Mesodermal cell (in vitro differentiated cells): Measurements from ENCODE around the gene GPNMB.

Source experiments
- H3K27ac ChIP-seq: 2 replicates; pipeline ENCODE4 v1.7.0; 2013; ENCODE audit warnings: mild to moderate bottlenecking, low read depth, low read length, moderate library complexity; ENCODE audit not compliant: severe bottlenecking
- H3K36me3 ChIP-seq: 2 replicates; pipeline ENCODE4 v1.7.1; 2013; ENCODE audit warnings: mild to moderate bottlenecking, low read length, moderate library complexity; ENCODE audit not compliant: control insufficient read depth, insufficient read depth
- H3K4me1 ChIP-seq: one replicate; pipeline ENCODE4 v1.7.1; 2013; ENCODE audit warnings: mild to moderate bottlenecking, low read length; ENCODE audit not compliant: insufficient read depth, control insufficient read depth, poor library complexity, severe bottlenecking
- H3K4me3 ChIP-seq: 2 replicates; pipeline ENCODE4 v1.7.0; 2013; ENCODE audit warnings: low read length, control low read depth, mild to moderate bottlenecking; ENCODE audit not compliant: insufficient read depth, poor library complexity, severe bottlenecking; ENCODE audit errors: extremely low read depth
- H3K9me3 ChIP-seq: 2 replicates; pipeline ENCODE4 v1.7.1; 2013; ENCODE audit warnings: mild to moderate bottlenecking, low read length, moderate library complexity; ENCODE audit not compliant: control insufficient read depth
- WGBS, 2 experiments: methylation state at CpG; one replicate each; pipeline ENCODE4 v1.1.5; 2013; ENCODE audit warnings: missing lambda C conversion rate in 2 of 2; ENCODE audit not compliant: insufficient coverage in 2 of 2; 5-methylcytosine and 5-hydroxymethylcytosine counted together

Gene GPNMB

DNA sequence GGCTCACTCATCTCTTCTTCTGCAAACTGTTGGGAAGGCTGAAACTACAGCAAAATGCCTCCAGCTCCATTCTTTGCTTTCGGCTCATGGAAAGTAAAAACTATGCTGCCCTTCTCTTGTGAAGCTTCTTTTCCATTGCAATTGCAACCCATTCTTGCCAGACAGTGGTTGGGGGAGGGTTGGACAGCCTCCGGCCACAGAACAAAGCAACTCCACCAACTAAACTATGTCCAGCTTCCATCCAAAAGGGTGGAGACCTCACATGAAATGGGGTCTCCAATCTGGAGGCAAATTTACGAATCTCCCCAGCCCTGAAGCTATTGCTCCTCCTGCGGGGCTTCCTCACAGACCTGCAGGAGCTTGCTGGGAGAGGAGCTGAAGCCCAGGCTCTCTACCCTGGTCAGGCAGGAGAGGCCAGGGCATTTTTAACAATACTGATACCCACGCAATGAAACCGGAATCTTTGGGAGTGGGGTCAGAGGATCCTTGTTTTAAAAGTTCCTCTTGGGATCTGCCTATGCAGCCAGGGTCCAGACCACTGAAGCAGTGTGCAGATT lies 549 bp downstream of the GPNMB start:
- Histone ChIP-seq H3K4me1 (no peaks in the 10 kb centered on the region), H3K4me3 (no peak overlapping the region), H3K9me3 (no peaks in the 10 kb centered on the region), H3K27ac (no peak overlapping the region), H3K36me3 (no peaks in the 10 kb centered on the region)
- 93 to 95% methylated on average over 4 to 5 of the region's 6 CpGs for WGBS, 2 experiments

GRCh38 chr7:23247603-23248335 lies 1.2 kb downstream of the GPNMB start:
- no peaks in the 10 kb centered on the region for H3K4me1 ChIP-seq
- 92 to 94% methylated on average over 44 to 49 of the region's 53 CpGs for whole genome bisulfite sequencing, 2 experiments
- no peak overlapping the region for H3K27ac ChIP-seq
- H3K4me3 ChIP-seq: no peak overlapping the region
- H3K36me3 ChIP-seq: no peaks in the 10 kb centered on the region
- H3K9me3 ChIP-seq: no peaks in the 10 kb centered on the region

- Histone ChIP-seq H3K9me3 (no peaks in the 10 kb centered on the region), H3K36me3 (no peaks in the 10 kb centered on the region), H3K4me3 (no peak overlapping the region), H3K27ac (no peak overlapping the region), H3K4me1 (no peaks in the 10 kb centered on the region)
Observed at GRCh38 chr7:23249486-23249885, 2.9 kb downstream of the GPNMB start.

DNA sequence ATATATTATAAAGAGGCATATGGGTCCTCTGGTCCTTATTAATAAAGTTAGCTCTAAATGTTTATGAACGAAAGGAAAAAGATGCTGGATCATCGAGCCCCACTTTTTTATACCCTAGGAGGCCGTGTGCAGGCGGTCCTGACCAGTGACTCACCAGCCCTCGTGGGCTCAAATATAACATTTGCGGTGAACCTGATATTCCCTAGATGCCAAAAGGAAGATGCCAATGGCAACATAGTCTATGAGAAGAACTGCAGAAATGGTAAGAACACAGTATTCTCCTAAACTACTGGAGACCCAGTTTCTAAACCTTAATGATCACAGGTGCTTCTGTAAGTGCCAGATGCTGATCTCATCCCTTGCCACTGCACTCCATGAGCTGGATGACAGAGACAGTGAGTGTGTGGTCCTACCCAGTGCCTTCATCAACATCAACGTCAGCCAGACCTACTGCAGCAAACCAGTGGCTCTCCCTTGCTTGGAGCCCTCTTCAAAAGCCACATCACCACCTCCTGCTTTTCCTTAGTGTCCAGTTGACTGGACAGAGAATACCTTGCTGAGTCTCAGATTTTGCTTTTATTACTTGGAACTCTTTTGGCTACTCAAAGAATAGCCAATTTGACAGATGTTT lies 7.6 kb downstream of the GPNMB start:
- 95 to 96% methylated on average over 5 to 7 of the region's 7 CpGs for WGBS, 2 experiments
- H3K4me3 ChIP-seq: no peak overlapping the region

DNA sequence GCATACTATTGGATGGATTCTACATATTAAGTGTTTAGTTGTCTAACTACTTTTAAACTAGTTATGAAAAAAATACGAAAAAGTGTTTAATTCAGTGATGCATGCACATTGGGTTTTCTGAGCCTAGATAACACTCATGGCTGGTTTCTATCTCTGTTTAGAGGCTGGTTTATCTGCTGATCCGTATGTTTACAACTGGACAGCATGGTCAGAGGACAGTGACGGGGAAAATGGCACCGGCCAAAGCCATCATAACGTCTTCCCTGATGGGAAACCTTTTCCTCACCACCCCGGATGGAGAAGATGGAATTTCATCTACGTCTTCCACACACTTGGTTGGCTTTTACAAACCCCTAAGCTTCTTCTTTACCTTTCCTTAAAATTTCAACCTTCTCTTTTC lies 10.2 kb downstream of the GPNMB start:
- Histone ChIP-seq H3K36me3 (no peaks in the 10 kb centered on the region), H3K4me1 (no peaks in the 10 kb centered on the region), H3K27ac (no peak overlapping the region), H3K4me3 (no peak overlapping the region), H3K9me3 (no peaks in the 10 kb centered on the region)
- 87 to 96% methylated on average over 6 of the region's 7 CpGs for WGBS, 2 experiments

More for the DNA sequence above, 7.6 kb downstream of the GPNMB start:
- Histone ChIP-seq H3K36me3 (no peaks in the 10 kb centered on the region), H3K27ac (no peak overlapping the region), H3K9me3 (no peaks in the 10 kb centered on the region), H3K4me1 (no peaks in the 10 kb centered on the region)

GRCh38 chr7:23260371-23260770 lies 13.8 kb downstream of the GPNMB start:
- Histone ChIP-seq H3K36me3 (no peaks in the 10 kb centered on the region), H3K9me3 (no peaks in the 10 kb centered on the region), H3K27ac (no peak overlapping the region), H3K4me1 (no peaks in the 10 kb centered on the region), H3K4me3 (no peak overlapping the region)
- WGBS, 2 experiments: 80% methylated on average over 5 to 8 of the region's 10 CpGs

- Histone ChIP-seq H3K36me3 (no peaks in the 10 kb centered on the region), H3K27ac (no peak overlapping the region), H3K4me1 (no peaks in the 10 kb centered on the region), H3K4me3 (no peak overlapping the region), H3K9me3 (no peaks in the 10 kb centered on the region)
- 0% methylated on average over 1 of the region's 7 CpGs; no CpG with 5 or more reads in 1 of the 2 experiments for whole genome bisulfite sequencing, 2 experiments
Observed at GRCh38 chr7:23261843-23262452, 15.4 kb downstream of the GPNMB start.

DNA sequence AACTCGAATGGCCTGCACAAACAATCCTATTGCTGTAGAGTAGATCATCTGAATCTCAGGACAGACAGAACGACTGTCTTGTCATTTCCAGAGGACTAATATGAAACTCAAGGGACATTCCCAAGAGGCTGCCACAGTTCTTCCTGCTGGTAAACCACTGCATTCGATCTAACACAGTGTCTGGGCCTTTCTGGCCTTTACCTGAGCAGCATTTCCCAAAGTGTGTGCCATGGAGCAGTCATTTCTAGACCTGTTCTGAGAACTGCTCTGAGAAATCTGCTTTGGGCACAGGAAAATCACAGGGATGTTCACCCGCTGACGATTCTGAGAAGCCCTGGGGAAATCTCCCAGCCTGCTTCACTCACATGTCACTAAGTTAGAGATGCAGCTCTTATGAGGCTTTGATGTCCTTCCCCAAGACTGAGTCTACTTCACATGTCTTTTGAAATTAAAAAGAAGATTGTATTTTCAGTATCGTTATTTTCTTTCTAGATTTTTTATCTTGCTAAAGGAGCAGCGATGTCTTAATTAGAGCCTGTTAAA lies 18.4 kb downstream of the GPNMB start:
- H3K27ac ChIP-seq: no peak overlapping the region
- no peaks in the 10 kb centered on the region for H3K36me3 ChIP-seq
- H3K9me3 ChIP-seq: no peaks in the 10 kb centered on the region
- H3K4me1 ChIP-seq: no peaks in the 10 kb centered on the region
- H3K4me3 ChIP-seq: no peak overlapping the region
- 74 to 94% methylated on average over 5 to 6 of the region's 7 CpGs for WGBS, 2 experiments

DNA sequence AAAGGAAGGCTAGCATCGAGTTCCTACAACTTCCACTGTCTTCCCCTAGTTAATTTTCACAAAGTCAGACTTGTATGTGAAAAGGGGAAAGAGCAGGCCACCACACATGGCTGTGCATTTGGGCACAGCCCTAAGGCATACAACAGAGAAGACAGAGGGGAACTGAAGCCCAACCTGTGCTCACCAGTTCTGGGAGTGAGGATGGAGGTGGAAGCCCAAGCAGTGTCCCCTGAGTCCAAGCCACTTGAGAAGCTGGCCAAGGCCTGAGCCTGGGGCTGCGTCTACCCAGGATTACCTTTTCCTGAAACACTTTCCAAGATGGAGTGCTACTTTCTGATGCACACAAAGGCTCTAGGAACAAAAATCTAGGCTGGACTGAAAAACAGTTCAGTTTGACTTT lies 20.3 kb downstream of the GPNMB start:
- Histone ChIP-seq H3K4me1 (no peaks in the 10 kb centered on the region), H3K4me3 (no peak overlapping the region), H3K9me3 (no peaks in the 10 kb centered on the region), H3K36me3 (no peaks in the 10 kb centered on the region), H3K27ac (no peak overlapping the region)
- 67 to 100% methylated on average over 1 of the region's 2 CpGs for WGBS, 2 experiments

GRCh38 chr7:23267357-23267756 lies 20.8 kb downstream of the GPNMB start:
- WGBS, 2 experiments: 88 to 100% methylated on average over 2 of the region's 2 CpGs
- H3K4me1 ChIP-seq: no peaks in the 10 kb centered on the region

More at GRCh38 chr7:23267357-23267756, 20.8 kb downstream of the GPNMB start:
- Histone ChIP-seq H3K27ac (no peak overlapping the region), H3K4me3 (no peak overlapping the region), H3K36me3 (no peaks in the 10 kb centered on the region), H3K9me3 (no peaks in the 10 kb centered on the region)
